Measurements from ENCODE around the gene SULT1C4.

- TF ChIP-seq CTCF (IDR thresholded peaks at IDR 0.05; ENCODE audit: poor library complexity, severe bottlenecking), result no peak
- no peak for TF ChIP-seq EZH2 (IDR thresholded peaks at IDR 0.05; ENCODE audit: borderline replicate concordance, insufficient read depth, low read length, poor library complexity, severe bottlenecking)
- TF ChIP-seq EP300 (conservative IDR thresholded peaks at IDR 0.05; ENCODE audit: poor library complexity, severe bottlenecking), result no peak
- TF ChIP-seq TAF1 (IDR thresholded peaks at IDR 0.05; ENCODE audit: low read depth), result no peak
- TF ChIP-seq POLR2AphosphoS5 (IDR thresholded peaks at IDR 0.05), result no peak
- no peak for TF ChIP-seq REST (IDR thresholded peaks at IDR 0.05; ENCODE audit: borderline replicate concordance)
- no peak for TF ChIP-seq MXI1 (conservative IDR thresholded peaks at IDR 0.05; ENCODE audit: poor library complexity, severe bottlenecking)
- TF ChIP-seq RAD21 (conservative IDR thresholded peaks at IDR 0.05), result no peak
- no peak for TF ChIP-seq SMC3 (conservative IDR thresholded peaks at IDR 0.05; ENCODE audit: poor library complexity)
Measured at GRCh38 chr2:108355906-108356734, 21.6 kb upstream of the SULT1C4 start.

Data from neural cell (in vitro differentiated cells).